LNCaP clone FGC (cell line): ENCODE results near the gene DNAJC24.

ENCODE experiments used
- DNase-seq: peaks from one replicate; pipeline ENCODE4 v3.0.0-alpha.2; 2011; ENCODE audit warnings: low read depth
- H3K4me3 ChIP-seq: 2 replicates; pipeline ENCODE4 v1.5.1; 2011; ENCODE audit warnings: mild to moderate bottlenecking, low read depth, low read length, control low read depth
- TF ChIP-seq, protein P1 (sequence below): IDR thresholded peaks from 2 replicates; pipeline ENCODE4 v1.5.1; 2012; ENCODE audit warnings: mild to moderate bottlenecking; ENCODE audit not compliant: control insufficient read depth, insufficient read depth; ENCODE audit errors: extremely low read depth

Gene DNAJC24

DNA sequence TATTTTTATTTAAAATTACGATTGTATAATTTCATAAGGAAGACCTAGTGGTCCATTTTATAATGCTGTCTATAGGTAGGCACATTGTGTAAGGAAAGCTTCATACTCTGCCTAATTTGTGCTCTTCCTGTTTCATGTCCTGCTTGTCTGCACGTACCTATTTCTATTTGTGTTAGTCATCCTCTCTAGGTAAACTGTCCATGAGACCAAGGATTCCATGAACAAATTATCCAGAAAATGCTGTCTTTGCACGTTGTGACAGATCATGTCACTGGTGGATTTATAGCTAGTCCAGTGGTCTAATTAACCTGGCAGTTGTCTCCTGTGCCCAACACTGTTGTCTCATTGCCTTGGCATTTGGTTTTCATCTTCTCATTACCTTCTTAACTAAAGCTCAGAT lies 44.7 kb downstream of the DNAJC24 start:
- no peak overlapping the region for H3K4me3 ChIP-seq
- TF ChIP-seq, protein P1, sequence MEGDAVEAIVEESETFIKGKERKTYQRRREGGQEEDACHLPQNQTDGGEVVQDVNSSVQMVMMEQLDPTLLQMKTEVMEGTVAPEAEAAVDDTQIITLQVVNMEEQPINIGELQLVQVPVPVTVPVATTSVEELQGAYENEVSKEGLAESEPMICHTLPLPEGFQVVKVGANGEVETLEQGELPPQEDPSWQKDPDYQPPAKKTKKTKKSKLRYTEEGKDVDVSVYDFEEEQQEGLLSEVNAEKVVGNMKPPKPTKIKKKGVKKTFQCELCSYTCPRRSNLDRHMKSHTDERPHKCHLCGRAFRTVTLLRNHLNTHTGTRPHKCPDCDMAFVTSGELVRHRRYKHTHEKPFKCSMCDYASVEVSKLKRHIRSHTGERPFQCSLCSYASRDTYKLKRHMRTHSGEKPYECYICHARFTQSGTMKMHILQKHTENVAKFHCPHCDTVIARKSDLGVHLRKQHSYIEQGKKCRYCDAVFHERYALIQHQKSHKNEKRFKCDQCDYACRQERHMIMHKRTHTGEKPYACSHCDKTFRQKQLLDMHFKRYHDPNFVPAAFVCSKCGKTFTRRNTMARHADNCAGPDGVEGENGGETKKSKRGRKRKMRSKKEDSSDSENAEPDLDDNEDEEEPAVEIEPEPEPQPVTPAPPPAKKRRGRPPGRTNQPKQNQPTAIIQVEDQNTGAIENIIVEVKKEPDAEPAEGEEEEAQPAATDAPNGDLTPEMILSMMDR: no peak
- no peak for DNase-seq

DNA sequence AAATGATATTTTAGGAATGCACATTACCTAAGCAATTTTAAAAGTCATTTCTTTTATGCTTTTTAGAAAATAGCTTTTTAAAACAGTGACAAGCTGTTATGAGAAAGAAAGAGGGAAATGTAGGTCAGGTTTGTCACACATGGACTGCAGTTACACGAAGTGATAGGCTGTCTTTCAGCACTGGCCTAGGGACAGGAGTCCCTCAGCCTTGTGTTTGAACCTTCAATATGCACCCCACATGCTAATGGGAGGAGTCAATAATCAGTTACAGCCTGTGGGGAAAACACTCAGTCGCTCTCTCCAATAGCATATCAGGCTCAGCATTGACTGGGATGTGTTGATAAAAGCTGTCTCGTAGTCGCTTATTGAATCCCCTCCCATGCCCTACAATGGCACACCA lies 45.8 kb downstream of the DNAJC24 start:
- H3K4me3 ChIP-seq: no peak overlapping the region
- TF ChIP-seq, protein P1: no peak
- DNase-seq: no peak

DNA sequence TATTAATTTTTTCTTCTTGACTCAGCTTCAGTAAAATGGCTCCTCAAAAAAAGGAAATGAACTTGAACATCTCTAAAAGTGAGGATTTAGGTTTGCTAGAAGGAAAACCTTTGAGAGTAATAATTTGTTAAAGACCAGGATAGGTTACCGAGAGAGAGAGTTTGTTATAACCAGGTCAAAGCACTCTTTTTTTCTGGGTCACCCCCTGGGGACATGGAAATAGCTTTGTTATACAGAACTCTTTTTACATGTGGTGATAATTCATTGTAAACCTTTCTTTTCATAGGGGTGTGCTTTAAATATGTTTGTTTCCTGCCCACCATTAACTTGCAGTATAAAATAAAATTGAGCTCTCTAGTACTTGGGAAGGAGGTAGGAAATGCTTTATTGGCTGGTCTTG lies 47.7 kb downstream of the DNAJC24 start:
- H3K4me3 ChIP-seq: no peak overlapping the region
- TF ChIP-seq, protein P1: no peak
- no peak for DNase-seq

DNA sequence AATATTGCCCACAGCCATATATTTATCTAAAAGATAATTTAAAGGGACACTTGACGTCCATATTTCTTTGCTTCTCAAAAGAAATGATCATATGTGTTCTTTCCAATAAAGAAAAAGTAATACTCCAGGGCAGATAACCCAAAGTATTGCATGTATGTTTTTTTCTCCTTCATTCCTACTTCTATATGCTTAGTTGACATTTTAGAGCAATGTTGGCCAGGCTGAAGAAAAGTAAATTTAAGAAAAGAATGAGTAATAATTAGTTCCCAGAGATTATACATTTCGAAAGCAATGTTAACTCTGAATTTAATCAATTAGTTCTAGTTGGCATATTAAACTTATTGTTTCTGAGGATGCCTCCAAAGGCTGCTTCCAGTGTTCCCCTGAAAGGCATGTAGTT lies 48.2 kb downstream of the DNAJC24 start:
- no peak for DNase-seq
- TF ChIP-seq, protein P1: no peak
- H3K4me3 ChIP-seq: no peak overlapping the region

DNA sequence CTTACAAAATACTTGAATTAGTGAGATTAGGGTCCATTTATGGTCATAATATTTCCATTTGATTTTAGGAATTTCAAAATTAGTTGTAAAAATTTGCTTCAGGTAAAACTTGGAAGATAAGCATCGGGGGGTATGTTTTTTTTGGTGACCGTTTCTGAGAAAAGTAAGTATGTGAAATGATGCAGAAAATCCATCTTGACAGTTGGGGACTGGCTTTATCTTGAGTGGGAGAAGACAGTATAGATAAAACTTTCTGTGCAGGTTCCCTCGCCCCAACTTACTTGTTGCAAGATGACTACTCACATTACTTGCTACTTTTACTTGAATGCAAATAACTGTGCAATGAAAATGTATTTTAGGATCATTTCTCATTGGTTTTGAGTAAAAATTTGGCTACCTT lies 49.5 kb downstream of the DNAJC24 start:
- no peak for DNase-seq
- TF ChIP-seq, protein P1: no peak
- no peak overlapping the region for H3K4me3 ChIP-seq

DNA sequence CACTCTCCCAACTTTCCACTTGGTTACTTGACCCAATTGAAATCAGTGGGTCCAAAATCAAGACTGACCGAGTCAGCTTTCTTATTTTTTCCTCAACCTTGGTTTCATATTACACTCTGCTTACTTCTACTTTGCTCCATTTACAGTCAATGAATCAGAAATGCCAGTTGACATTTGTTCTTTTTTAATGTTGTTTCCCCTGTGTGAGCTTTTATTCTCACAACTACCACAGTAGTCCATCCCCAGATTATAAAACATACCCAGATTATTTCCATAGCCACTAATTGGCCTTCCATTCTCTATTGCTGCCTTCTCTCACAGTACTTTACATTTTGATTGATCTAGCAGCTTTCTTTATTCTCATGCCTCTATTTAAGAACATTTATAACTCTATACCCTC lies 50.0 kb downstream of the DNAJC24 start:
- TF ChIP-seq, protein P1: no peak
- no peak for DNase-seq
- H3K4me3 ChIP-seq: no peak overlapping the region

DNA sequence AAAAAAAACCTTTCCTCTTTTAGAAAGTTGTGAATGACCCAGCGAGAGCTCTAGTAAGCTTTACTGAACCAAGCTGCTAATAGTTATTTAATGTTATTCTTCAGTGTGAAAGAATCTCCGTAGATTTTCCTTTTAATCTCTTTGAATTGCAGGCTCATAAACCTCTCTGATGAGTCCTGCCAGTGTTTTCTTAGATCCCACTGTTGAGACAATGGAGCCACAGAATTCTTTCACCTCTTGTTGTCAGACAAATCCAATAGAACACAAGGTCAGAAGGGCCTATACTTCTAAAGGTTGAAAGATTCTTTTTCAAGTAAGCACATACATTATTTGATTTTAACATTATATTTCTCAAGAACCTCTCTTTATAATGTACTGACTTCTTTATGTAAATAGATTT lies 52.2 kb downstream of the DNAJC24 start:
- TF ChIP-seq, protein P1: no peak
- no peak overlapping the region for H3K4me3 ChIP-seq
- DNase-seq: no peak
